T-helper 2 cell treated with Interferon-gamma antibody and Interleukin-4, amounts not matched to agents 100 ng/mL and 5 ng/mL, for 36 hours (primary cell): ENCODE results near the gene ANKRD17. TPM values are rescaled to one million over a fixed set of nuclear protein-coding genes. Genes with fewer than 3 reads are reported as not detected.
"Not testable (repeated sequence)": the region's sequence is repeated elsewhere in the genome, so short reads cannot be mapped to it uniquely, and the experiment has no call there.

ENCODE experiments used
- intact Hi-C: fragments of 100-400 bp; cut with micrococcal nuclease; formaldehyde crosslinking; loops from one replicate; pipeline ENCODE4 v1.15.1; 2023
- total RNA-seq: library from RNA; stranded (reverse); gene quantifications from 2 replicates; pipeline ENCODE4 v1.2.3, GENCODE V29; 2022

Gene ANKRD17
- total RNA-seq, 1 donor from 2014 or later: 60.1 TPM

DNA sequence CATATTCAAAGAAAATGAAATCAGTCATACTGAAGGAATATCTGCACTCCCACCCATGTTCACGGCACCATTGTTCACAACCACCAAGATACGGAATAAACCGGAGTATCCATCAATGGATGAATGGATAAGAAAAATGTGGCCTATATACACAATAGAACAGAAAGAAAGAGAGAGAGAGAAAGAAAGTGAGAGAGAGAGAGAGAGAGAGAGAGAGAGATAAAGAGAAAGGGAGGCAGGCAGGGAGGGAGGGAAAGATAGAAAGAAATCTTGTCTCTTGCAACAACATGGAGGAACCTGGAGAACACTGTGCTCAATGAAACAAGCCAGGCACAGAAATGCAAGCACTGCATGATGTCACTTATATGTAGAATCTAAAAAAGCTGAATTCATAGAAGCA lies 52.4 kb downstream of the ANKRD17 start:
- intact Hi-C loops: no loop called here

DNA sequence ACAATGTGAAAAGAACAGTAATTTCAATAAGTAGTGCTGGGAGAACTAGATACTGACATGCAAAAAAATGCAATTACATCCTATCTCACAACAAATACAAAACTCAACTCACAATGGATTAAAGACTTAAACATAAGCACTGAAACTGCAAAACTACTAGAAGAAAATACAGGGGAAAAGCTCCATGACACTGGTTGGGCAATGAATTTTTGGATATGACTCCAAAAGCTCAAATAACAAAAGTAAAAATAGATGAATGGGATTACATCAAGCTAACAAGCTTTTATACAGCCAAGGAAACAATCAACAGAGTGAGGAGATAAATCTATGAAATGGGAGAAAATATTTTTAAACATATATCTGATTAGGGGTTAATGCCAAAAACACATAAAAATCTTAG lies 53.1 kb downstream of the ANKRD17 start:
- intact Hi-C loops: no loop called here

DNA sequence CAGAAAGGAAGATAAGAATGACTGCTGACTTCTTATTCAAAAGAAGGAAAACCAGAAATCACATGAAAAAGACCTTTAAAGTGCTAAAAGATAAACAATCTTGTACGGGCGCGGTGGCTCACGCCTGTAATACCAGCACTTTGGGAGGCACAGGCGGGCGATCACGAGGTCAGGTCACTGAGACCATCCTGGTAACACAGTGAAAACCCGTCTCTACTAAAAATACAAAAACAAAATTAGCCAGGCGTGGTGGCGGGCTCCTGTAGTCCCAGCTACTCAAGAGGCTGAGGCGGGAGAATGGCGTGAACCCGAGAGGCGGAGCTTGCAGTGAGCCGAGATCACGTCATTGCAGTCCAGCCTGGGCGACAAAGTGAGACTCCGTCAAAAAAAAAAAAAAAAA lies 54.6 kb downstream of the ANKRD17 start:
- intact Hi-C loops: not testable (repeated sequence)

DNA sequence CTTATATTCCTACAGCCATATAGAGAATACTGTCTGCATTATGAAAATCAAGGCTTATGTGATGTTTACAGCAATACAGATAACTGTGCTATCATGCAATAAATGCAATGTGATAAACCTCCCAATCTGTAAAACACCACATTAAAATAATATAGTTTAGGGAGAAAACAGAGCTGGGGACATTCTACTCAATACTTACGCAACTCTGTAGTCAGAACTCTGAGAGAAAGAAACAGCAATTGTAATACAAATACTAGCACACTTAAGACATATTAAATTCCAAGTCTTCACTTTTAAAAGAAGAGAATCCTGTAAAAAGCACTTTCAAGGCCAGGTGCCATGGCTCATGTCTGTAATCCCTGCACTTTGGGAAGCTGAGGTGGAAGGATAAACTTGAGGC lies 61.4 kb downstream of the ANKRD17 start:
- intact Hi-C loops: no loop called here

DNA sequence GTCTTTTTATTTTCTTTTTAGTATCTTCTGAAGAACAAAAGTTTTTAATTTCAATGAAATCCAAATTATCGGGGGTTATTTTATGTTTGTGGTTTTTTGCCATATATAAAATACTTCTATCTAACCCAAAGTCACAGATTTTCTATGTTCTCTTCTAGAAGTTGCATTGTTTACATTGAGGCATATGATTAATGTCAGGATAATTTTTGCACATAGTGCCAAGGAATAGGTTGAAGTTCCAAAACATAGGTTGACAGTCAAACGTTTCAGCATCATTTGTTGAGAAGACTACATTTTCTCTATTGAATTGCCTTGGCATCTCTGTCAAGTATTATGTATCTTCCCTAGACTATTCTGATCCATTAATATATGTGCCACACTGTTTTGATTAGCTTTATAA lies 64.5 kb downstream of the ANKRD17 start:
- intact Hi-C loops: no loop called here

DNA sequence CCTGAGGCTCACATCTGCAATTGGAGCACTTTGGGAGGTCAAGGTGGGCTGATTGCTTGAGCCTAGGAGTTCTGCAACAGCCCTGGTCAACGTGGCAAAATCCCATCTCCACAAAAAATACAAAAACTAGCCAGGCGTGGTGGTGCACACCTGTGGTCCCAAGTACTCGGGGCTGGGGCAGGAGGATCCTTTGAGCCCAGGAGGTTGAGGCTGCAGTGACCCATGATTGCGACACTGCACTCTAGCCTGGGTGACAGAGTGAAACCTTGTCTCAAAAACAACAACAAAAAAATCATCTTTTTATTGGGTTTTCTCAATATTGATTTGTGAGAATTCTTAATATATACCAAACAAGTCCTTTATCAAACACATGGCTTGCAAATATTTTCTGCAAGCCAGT lies 64.9 kb downstream of the ANKRD17 start:
- intact Hi-C loops: no loop called here

DNA sequence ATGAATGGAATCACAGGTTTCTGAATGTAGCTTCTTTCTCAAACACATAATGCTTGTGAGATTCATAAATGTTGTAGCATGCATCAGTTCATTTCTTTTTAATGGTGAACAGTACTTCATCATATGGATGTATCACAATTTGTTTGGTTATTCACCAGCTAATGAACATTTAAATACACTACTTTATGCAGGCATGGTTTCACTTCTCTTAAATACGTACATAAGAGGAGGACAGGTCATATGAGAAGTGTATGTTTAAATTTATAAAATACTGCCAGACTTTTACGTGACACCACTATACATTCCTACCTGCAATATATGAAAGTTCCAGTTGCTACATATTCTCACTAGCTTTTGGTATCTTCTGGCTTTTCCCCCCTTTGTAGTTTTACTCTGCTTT lies 65.4 kb downstream of the ANKRD17 start:
- intact Hi-C loops: no loop called here

DNA sequence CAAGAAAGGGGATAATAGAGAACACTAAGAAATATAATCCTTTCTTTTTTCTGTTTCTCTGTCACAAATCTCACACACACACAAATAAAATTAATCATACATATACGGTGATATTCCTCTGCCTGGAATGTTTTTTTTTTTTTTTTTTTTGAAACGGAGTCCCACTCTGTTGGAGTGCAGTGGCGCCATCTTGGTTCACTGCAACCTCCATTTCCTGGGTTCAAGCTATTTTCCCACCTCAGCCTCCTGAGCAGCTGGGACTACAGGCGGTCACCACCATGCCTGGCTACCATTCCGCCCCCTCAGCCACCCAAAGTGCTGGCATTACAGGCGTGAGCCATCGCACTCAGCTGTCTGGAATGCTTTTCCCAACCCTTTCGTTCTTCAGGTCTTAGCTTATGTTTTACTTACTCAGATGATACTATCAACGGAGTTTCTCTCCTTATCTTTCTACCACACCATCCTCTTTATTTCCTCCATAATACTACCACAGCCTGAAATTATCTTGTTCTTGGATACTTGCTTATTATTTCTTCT lies 69.3 kb downstream of the ANKRD17 start:
- intact Hi-C loops: no loop called here

DNA sequence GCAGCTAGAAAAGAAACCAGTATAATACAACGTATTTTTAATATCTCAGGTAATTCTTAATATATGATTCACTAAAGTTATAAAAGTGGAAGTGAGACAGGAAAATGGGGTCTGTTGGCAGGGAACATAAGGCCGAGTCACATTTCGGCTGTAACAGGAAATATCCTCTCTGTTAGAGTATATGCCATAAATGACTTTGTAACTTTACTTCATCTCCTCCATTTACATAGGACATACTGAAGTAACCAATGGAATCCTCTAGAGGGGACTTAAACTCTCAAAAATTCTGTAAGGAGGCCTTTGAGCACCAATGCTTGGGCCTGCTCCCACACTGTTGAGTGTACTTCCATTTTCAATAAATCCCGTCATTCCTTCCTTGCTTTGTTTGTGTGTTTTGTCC lies 71.3 kb downstream of the ANKRD17 start:
- intact Hi-C loops: no loop called here

DNA sequence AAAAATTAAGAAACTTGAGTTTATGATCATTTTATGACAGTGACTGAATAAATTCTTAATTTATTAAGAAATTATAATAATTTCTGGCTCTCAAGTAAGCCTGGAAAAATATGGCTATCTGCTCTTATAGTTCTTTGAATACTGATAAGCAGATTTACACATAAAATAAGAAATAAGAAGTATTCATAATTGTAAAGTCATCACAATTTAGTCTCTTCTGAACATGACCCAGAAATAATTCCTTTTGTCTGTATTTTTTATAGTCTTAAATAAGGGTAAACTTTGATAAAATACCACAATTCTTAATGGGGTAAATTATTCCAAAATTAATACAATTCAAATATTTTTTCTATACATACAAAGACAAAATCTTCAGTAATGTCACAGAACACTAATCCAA lies 72.7 kb downstream of the ANKRD17 start:
- intact Hi-C loops: no loop called here

DNA sequence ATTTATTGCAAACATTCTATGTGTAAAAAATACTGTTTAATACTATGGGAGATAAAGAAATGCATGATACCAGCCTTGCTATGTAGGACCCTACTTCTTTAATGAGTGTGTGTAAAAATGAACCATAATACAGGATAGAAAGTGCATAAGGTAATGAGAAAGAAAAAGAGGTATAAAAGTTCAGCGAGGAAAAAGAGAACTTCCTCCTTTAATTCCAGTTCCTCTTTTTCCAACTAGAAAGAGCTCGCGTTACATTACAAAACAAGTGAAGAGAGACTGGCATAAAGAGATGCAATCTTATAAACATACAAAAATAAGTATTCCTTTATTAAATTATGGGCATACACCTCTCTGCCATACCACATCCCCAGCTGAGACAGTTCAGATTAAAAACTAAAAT lies 77.4 kb downstream of the ANKRD17 start:
- intact Hi-C loops: no loop called here

DNA sequence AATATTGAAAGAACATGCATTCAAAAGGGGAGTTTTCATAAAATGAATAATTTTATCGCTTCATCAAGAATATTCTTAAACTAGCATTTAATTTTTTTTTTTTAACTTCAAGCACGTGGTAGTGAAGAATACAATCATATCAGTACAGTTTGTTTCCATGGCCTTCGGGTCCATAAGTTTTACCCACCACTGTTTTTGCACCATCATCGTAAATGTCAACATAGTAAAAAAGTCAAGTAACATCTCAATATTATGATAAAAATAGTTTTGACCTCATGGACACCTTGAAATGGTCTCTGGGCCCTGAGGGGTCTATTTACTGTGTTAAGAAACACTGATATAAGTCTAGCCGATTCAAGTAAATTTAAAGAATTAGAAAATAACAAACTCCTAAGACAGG lies 80.2 kb downstream of the ANKRD17 start:
- intact Hi-C loops: no loop called here

DNA sequence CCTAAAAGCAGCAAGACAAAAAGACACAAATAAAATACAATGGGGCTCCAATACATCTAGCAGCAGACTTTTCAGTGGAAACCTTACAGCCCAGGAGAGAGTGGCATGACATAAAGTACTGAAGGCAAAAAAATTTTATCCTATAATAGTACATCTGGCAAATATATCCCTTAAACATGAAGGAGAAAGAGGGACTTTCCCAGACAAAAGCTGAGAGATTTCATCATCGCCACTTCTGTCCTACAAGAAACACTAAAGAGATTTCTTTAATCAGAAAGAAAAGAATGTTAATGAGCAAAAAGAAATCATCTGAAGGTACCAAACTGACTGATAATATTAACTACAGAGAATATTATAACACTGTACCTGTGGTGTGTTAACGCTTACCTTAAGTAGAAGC lies 86.4 kb downstream of the ANKRD17 start:
- intact Hi-C loops: no loop called here

DNA sequence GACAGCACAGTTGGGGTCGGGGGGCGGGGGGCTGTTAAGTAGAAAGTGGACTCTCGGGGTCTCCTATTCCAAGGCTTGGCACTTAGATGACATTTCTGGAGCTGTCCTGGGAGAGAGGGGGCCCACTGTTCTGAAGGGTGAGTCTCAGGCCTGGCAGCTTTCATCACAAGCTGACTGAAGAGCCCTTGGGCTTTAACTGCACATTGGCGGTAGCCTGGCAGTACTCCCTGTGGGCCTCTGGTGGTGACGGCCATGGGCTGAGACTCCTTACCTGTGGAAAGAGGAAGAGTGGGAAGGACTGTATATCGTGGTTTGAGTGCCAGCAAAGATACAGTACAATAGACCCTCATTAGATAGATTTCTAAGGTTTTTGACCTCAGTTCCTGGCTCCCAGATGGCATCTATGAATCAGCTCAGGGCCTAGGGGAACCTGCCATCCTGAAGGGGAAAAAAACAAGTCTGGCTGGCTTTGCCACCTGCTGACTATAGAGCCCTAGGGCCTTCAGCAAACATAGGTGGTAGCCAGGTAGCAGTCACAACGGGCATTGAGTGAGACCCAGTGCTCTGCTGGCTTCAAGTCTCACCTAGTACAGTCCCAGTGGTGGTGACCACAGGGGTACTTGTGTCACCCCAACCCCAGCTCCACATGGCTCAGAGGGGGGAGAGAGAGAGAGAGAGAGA lies 87.9 kb downstream of the ANKRD17 start:
- intact Hi-C loops: no loop called here

DNA sequence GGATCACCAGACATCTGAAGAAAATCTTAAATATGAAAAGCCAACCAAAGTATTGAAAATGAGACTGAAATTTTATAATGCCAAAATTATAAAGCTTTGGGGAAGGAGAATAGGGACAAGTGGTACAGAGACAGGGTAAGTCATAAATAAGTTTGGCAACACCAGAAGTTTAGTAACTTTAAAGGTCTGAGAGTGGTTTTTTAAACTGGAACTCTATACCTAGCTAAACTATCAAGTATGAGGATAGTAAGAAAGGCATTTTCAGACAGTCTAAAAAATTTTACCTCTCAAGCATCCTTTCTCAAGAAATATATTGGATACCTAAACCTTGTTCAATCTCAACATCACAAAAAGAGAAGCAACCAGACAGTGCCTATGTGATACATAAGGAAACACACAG lies 92.4 kb downstream of the ANKRD17 start:
- intact Hi-C loops: no loop called here

DNA sequence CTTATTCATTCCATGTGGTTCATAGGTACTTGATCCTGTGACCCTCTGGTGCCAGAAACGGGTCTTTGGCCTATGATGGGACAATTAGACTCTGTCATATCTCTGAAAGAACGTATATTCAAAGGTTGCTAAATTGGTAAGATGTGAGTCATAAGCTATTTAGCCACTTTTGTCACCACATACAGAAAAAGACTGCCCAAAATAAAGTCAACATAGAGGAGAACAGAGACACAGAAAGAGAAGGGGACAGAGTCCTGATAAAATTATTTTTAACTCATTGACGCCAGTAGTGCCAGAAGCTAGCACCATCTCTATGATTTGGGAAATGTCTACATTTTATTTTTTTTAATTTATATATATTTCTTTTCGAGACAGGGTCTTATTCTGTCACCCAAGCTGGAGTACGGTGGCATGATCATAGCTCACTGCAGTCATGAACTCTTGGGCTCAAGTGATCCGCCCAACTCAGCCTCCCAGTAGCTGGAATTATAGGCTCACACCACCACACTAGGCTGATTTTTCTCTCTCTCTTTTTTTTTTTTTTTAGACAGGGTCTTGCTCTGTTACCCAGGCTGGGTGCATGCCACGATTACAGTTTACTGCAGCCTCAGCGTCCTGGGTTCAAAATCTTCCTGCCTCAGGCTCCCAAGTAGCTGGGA lies 96.9 kb downstream of the ANKRD17 start:
- intact Hi-C loops: no loop called here

DNA sequence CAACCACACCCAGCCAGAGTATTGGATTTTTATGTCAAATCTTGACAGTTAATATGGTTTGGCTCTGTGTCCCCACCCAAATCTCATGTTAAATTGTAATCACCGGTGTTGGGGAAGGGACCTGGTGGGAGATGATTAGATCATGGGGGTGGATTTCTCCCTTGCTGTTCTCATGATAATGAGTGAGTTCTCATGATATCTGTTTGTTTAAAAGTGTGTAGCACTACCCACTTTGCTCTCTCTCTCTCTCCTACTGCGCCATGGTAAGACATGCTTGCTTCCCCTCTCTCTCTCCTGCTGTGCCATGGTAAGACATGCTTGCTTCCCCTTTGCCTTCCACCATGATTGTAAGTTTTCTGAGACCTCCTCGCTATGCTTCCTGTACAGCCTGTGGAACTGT lies 102.2 kb downstream of the ANKRD17 start:
- intact Hi-C loops: no loop called here

DNA sequence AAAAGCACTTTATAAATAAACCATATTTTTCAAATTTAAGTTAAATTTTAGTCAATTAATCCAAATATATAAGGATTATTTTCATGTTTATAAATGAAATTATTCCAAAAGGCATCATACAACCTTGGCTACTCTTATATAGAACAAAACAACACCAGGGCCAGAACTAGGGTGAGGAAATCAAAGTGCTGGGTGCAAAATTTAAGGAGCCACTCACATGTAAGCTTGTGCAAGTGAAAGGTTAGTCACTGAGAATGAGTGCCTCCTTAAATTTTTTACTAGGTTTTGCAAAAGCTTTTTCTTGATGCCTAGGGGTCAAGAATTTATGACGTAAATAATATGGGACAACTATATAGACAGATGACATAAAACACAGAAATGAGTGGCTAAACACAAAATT lies 105.7 kb downstream of the ANKRD17 start:
- intact Hi-C loops: no loop called here

DNA sequence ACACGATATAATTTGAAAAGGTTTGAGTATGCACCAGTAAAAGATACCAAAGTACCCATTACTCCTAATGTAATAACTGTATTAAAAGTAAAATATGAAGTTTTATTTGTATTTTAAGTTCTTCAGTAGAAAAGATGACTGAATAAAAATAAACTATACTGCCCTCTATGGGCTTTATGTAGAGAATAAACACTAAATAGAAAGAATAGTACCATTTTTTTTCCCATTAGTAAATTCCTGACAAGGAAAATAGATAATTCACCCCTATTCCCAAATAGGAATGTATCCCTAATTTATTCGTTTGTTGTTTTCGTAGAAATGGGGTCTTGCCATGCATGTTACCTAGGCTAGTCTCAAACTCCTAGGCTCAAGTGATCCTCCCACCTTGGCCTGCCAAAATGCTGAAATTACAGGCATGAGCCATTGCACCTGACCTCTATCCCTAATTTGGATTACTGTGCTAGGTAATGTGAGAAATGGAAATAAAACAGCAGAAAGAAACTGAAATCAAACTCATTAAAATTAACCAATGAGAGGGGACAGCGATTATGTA lies 115.5 kb downstream of the ANKRD17 start:
- intact Hi-C loops: loop anchor here (2.0 kb wide), 1 partner anchor 114 kb away; no protein-coding TSS in a partner anchor

DNA sequence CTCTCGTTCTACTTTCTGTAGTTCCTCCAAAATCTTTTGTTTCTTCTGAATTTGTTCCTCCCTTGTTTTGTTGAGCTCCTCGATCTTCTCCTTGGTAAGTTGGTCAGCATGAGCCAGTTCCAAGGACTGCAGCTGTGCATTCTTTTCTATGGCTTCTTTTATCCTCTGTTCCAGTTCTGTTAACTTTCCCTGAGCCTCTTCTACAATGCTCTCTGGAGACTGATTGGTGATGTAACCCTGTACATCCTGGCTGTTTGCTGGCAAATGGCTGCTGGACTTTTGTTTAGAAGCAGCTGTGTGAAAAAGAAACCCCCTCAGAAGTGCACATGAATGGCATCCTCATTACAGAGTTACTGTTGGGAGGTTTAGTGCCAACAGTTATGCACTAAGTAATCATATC lies 118.6 kb downstream of the ANKRD17 start:
- intact Hi-C loops: loop anchor here (10.0 kb wide), 1 partner anchor 55 kb away; no protein-coding TSS in a partner anchor

DNA sequence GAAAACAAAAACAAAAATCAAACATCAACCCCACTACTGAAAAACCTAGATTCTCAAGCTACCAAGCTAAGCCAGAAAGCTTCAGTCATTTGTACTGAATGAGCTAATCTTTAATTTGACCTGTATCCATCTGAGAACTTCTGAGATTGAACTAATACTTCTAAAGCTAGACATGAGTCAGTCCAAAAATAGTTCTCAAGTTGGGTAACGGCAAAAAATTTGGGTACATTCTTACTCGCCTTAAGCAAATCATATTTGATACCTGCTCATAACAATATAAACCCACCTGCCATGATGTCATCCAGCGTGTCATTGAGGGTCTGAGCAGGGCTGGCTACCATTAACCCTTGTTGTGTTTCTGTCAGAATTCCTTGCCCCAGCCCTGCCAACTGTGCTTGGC lies 119.4 kb downstream of the ANKRD17 start:
- intact Hi-C loops: loop anchor here (10.0 kb wide), 1 partner anchor 54 kb away; no protein-coding TSS in a partner anchor

DNA sequence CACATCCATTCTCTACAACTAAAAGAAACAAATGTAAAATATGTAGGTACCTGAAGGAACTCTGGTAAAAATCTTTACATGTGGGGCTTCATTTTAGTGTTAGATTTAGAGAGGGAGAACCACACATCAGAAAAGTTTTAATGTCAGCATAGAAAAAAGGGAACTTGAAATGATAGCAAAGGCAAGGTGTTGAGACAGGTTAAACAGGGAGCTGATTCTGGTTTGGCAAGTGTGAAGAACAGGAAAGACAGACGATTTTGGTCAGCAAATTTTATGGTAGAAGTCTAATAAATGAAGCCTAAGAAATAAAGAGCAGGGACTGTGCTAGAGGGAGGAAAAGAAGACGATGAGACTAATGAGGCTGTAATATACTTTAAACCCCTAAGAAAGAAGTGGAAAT lies 121.5 kb downstream of the ANKRD17 start:
- intact Hi-C loops: loop anchor here (10.0 kb wide), 1 partner anchor 52 kb away; no protein-coding TSS in a partner anchor
